NT2/D1 (cell line): ENCODE measurements around the gene RD3L.

Experiments used
- DNase-seq: peaks from one replicate; pipeline ENCODE4 v3.0.0-alpha.2; 2011; ENCODE audit warnings: low read depth, low spot score
- H3K27me3 ChIP-seq: 2 replicates; pipeline ENCODE4 v1.6.0; 2011; ENCODE audit warnings: mild to moderate bottlenecking; ENCODE audit not compliant: insufficient read length, insufficient read depth
- H3K36me3 ChIP-seq: 2 replicates; pipeline ENCODE4 v1.6.1; 2011; ENCODE audit warnings: mild to moderate bottlenecking, low read length, mixed read lengths; ENCODE audit not compliant: insufficient read depth, insufficient read length
- H3K4me1 ChIP-seq: 2 replicates; pipeline ENCODE4 v1.5.1; 2011; ENCODE audit not compliant: insufficient read depth, insufficient read length
- H3K4me3 ChIP-seq: 2 replicates; pipeline ENCODE4 v1.5.1; 2011; ENCODE audit warnings: low read depth; ENCODE audit not compliant: insufficient read length
- H3K9ac ChIP-seq: 2 replicates; pipeline ENCODE4 v1.6.0; 2011; ENCODE audit warnings: low read depth; ENCODE audit not compliant: insufficient read length
- H3K9me3 ChIP-seq: 2 replicates; pipeline ENCODE4 v1.5.1; 2011; ENCODE audit warnings: mild to moderate bottlenecking, low read length; ENCODE audit not compliant: insufficient read depth
- SUZ12 ChIP-seq: IDR thresholded peaks from 2 replicates; pipeline ENCODE4 v1.6.1; 2011; ENCODE audit not compliant: insufficient read length, insufficient read depth; ENCODE audit errors: extremely low read depth
- YY1 ChIP-seq: IDR thresholded peaks from 2 replicates; pipeline ENCODE4 v1.6.1; 2011; ENCODE audit not compliant: insufficient read length, insufficient read depth
- ZNF274 ChIP-seq: IDR thresholded peaks from 2 replicates; pipeline ENCODE4 v1.6.1; 2011; ENCODE audit warnings: mild to moderate bottlenecking, low read depth, low read length

RD3L gene

GRCh38 chr14:103966631-103967030 lies 24.3 kb upstream of the RD3L start:
- no peak for DNase-seq
- Histone ChIP-seq H3K4me1 (no peaks in the 10 kb centered on the region), H3K9me3 (no peaks in the 10 kb centered on the region), H3K4me3 (no peak overlapping the region), H3K36me3 (no peaks in the 10 kb centered on the region), H3K27me3 (no peaks in the 10 kb centered on the region), H3K9ac (no peak overlapping the region)
- TF ChIP-seq SUZ12 (no peak), ZNF274 (no peak), YY1 (no peak)

- Histone ChIP-seq H3K4me1 (no peaks in the 10 kb centered on the region), H3K27me3 (no peaks in the 10 kb centered on the region), H3K36me3 (no peaks in the 10 kb centered on the region), H3K9me3 (no peaks in the 10 kb centered on the region), H3K4me3 (no peak overlapping the region), H3K9ac (no peak overlapping the region)
- DNase-seq = no peak
- TF ChIP-seq ZNF274 = no peak
Observed at GRCh38 chr14:103961928-103962578, 19.7 kb upstream of the RD3L start.

- no peaks in the 10 kb centered on the region for H3K36me3 ChIP-seq
- TF ChIP-seq ZNF274 = no peak
- no peak for TF ChIP-seq SUZ12
Observed at GRCh38 chr14:103960457-103961055, 18.2 kb upstream of the RD3L start.

GRCh38 chr14:103949131-103949790 lies 6.9 kb upstream of the RD3L start:
- TF ChIP-seq YY1 = no peak

More at GRCh38 chr14:103960457-103961055, 18.2 kb upstream of the RD3L start:
- no peaks in the 10 kb centered on the region for H3K9me3 ChIP-seq
- no peaks in the 10 kb centered on the region for H3K27me3 ChIP-seq
- H3K4me1 ChIP-seq = no peaks in the 10 kb centered on the region
- no peak overlapping the region for H3K4me3 ChIP-seq
- DNase-seq = no peak
- H3K9ac ChIP-seq = no peak overlapping the region

GRCh38 chr14:103948442-103948841 lies 6.1 kb upstream of the RD3L start:
- H3K36me3 ChIP-seq = no peaks in the 10 kb centered on the region
- no peaks in the 10 kb centered on the region for H3K9me3 ChIP-seq
- no peaks in the 10 kb centered on the region for H3K27me3 ChIP-seq
- H3K9ac ChIP-seq = no peak overlapping the region
- no peak for DNase-seq
- H3K4me1 ChIP-seq = no peaks in the 10 kb centered on the region
- no peak overlapping the region for H3K4me3 ChIP-seq
- TF ChIP-seq YY1 = no peak
- no peak for TF ChIP-seq ZNF274
- TF ChIP-seq SUZ12 = no peak

More at GRCh38 chr14:103949131-103949790, 6.9 kb upstream of the RD3L start:
- Histone ChIP-seq H3K27me3 (no peaks in the 10 kb centered on the region), H3K36me3 (no peaks in the 10 kb centered on the region), H3K4me1 (no peaks in the 10 kb centered on the region), H3K9me3 (no peaks in the 10 kb centered on the region), H3K4me3 (no peak overlapping the region), H3K9ac (no peak overlapping the region)
- no peak for DNase-seq

- no peaks in the 10 kb centered on the region for H3K27me3 ChIP-seq
- H3K9me3 ChIP-seq = no peaks in the 10 kb centered on the region
- no peak overlapping the region for H3K9ac ChIP-seq
- no peak for DNase-seq
- H3K36me3 ChIP-seq = no peaks in the 10 kb centered on the region
- no peak for TF ChIP-seq YY1
- no peak for TF ChIP-seq SUZ12
- TF ChIP-seq ZNF274 = no peak
- H3K4me3 ChIP-seq = no peak overlapping the region
- no peaks in the 10 kb centered on the region for H3K4me1 ChIP-seq
Observed at GRCh38 chr14:103946975-103947374, 4.6 kb upstream of the RD3L start.

GRCh38 chr14:103943673-103944072 lies 1.3 kb upstream of the RD3L start:
- no peaks in the 10 kb centered on the region for H3K4me1 ChIP-seq
- no peaks in the 10 kb centered on the region for H3K9me3 ChIP-seq

More at GRCh38 chr14:103943673-103944072, 1.3 kb upstream of the RD3L start:
- Histone ChIP-seq H3K9ac (no peak overlapping the region), H3K4me3 (no peak overlapping the region), H3K36me3 (no peaks in the 10 kb centered on the region), H3K27me3 (no peaks in the 10 kb centered on the region)
- DNase-seq = no peak
- no peak for TF ChIP-seq YY1
- TF ChIP-seq SUZ12 = no peak
- no peak for TF ChIP-seq ZNF274
